ENCODE results near the gene ZNF296. TPM values are rescaled to one million over a fixed set of nuclear protein-coding genes. Genes with fewer than 3 reads are reported as not detected.
A peak's percentile ranks its signal among the peaks of the same experiment; 100 is the strongest.

ZNF296 gene
- total and polyA plus RNA-seq, 2 of the 13 experiments (the other 11 are each of a cell fraction or from before 2014, with no cell fraction given): 0.26 to 0.62 TPM

DNA sequence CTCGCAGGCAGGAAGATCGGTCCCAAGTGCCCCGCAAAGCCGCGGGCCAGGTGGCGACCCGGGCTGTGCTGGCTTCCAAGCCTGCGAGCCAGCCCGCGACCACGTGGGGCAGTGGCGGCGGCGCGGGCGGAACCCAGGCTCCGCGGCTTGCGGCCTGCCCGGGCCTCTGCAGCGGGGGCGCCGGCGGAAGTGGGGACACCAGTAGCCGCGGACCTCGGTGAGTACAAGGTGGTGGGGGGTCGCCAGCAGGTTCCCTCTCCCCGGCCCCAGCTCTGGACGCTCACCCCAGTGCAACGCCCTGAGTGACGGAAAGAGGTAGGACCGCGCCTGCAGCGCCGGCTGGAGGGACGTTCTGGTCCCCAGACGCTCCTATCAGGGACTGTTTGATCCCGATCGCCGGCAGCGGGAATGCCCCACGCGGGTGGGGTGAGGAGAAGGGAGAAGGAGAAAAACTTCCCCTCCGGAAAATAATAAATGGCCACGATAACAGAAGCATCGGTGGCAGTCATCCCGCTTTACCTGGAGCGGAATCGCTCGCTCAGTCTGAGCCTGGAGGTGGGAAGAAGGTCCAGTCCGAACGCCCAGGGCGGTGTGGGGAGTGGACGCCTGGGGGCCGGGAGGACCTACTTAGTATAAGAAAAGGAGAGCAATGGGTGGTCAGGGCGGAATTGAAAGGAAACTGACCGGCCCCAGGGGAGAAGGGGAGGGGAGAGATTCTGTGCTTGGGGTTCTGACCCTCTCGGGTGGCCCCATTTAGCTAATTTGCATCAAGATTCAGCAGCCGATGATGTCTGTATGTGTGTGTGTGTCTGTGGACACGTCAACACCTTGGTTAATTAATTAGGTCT is 3.0 kb upstream of the ZNF296 start, which contains the start of gene GEMIN7 (continued):
- TF ChIP-seq STAT5B (CRISPR knock-in tag; IDR thresholded peaks at IDR 0.05) (0 out of 2 replicates have a peak, but pooled peaks have one; percentile 21), ZNF773 (CRISPR knock-in tag; IDR thresholded peaks at IDR 0.05; ENCODE audit: borderline replicate concordance) (peak; percentile 91; the same call in 1 of the 2 replicates), ZNF776 (CRISPR knock-in tag; IDR thresholded peaks at IDR 0.05) (peak; percentile 82; the same call in 1 of the 2 replicates), ZNF552 (CRISPR knock-in tag; IDR thresholded peaks at IDR 0.05; ENCODE audit: borderline replicate concordance) (peak; percentile 60), POLR2G (IDR thresholded peaks at IDR 0.05; ENCODE audit: low read depth, low read length) (peak; percentile 81), ARNT2 (CRISPR knock-in tag; IDR thresholded peaks at IDR 0.05; ENCODE audit: low read depth) (peak; percentile 94), ZNF274 (CRISPR knock-in tag; IDR thresholded peaks at IDR 0.05) (peak; percentile 66; the same call in 1 of the 2 replicates), CBX2 (IDR thresholded peaks at IDR 0.05; ENCODE audit: low read depth, low read length) (no peak), CBX2 (CRISPR knock-in tag; IDR thresholded peaks at IDR 0.05; ENCODE audit: low read depth) (no peak), ZNF816 (CRISPR knock-in tag; IDR thresholded peaks at IDR 0.05; ENCODE audit: borderline replicate concordance) (peak; percentile 90), HNRNPH1 (optimal IDR thresholded peaks at IDR 0.05; ENCODE audit: low read depth, low read length) (no peak), SETDB1 (CRISPR knock-in tag; IDR thresholded peaks at IDR 0.05; ENCODE audit: borderline replicate concordance) (no peak), KAT7 (CRISPR knock-in tag; IDR thresholded peaks at IDR 0.05; ENCODE audit: borderline replicate concordance) (peak; percentile 93; the same call in 1 of the 2 replicates), ZSCAN30 (CRISPR knock-in tag; IDR thresholded peaks at IDR 0.05) (no peak), RFXAP (CRISPR knock-in tag; IDR thresholded peaks at IDR 0.05; ENCODE audit: borderline replicate concordance) (peak; percentile 92), MAZ (IDR thresholded peaks at IDR 0.05; ENCODE audit: borderline replicate concordance, low read depth, low read length) (peak; percentile 82), MAZ (CRISPR knock-in tag; IDR thresholded peaks at IDR 0.05; ENCODE audit: low read depth) (peak; percentile 96), GZF1 (CRISPR knock-in tag; IDR thresholded peaks at IDR 0.05) (no peak), ZNF136 (CRISPR knock-in tag; IDR thresholded peaks at IDR 0.05; ENCODE audit: low read depth) (0 out of 2 replicates have a peak, but pooled peaks have one; percentile 63), FLYWCH1 (CRISPR knock-in tag; IDR thresholded peaks at IDR 0.05) (no peak), IKZF1 (IDR thresholded peaks at IDR 0.05) (no peak), SNRNP70 (IDR thresholded peaks at IDR 0.05; ENCODE audit: low read depth, low read length) (no peak)
- TF ChIP-seq, protein P1, sequence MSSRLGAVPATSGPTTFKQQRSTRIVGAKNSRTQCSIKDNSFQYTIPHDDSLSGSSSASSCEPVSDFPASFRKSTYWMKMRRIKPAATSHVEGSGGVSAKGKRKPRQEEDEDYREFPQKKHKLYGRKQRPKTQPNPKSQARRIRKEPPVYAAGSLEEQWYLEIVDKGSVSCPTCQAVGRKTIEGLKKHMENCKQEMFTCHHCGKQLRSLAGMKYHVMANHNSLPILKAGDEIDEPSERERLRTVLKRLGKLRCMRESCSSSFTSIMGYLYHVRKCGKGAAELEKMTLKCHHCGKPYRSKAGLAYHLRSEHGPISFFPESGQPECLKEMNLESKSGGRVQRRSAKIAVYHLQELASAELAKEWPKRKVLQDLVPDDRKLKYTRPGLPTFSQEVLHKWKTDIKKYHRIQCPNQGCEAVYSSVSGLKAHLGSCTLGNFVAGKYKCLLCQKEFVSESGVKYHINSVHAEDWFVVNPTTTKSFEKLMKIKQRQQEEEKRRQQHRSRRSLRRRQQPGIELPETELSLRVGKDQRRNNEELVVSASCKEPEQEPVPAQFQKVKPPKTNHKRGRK (CRISPR knock-in tag; IDR thresholded peaks at IDR 0.05): no peak
- TF ChIP-seq, protein P2, sequence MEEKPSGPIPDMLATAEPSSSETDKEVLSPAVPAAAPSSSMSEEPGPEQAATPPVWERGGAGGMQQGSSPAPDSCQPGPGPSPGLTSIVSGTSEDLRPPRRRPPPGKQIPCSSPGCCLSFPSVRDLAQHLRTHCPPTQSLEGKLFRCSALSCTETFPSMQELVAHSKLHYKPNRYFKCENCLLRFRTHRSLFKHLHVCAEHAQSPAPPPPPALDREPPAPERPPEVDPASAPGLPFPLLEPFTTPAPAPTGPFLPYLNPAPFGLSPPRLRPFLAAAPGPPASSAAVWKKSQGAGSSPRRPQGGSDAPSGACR (CRISPR knock-in tag; IDR thresholded peaks at IDR 0.05): peak; percentile 54; the same call in 1 of the 2 replicates
- TF ChIP-seq, protein P3, sequence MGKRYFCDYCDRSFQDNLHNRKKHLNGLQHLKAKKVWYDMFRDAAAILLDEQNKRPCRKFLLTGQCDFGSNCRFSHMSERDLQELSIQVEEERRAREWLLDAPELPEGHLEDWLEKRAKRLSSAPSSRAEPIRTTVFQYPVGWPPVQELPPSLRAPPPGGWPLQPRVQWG (CRISPR knock-in tag; IDR thresholded peaks at IDR 0.05; ENCODE audit: borderline replicate concordance, low read depth): no peak
- TF ChIP-seq, protein P4, sequence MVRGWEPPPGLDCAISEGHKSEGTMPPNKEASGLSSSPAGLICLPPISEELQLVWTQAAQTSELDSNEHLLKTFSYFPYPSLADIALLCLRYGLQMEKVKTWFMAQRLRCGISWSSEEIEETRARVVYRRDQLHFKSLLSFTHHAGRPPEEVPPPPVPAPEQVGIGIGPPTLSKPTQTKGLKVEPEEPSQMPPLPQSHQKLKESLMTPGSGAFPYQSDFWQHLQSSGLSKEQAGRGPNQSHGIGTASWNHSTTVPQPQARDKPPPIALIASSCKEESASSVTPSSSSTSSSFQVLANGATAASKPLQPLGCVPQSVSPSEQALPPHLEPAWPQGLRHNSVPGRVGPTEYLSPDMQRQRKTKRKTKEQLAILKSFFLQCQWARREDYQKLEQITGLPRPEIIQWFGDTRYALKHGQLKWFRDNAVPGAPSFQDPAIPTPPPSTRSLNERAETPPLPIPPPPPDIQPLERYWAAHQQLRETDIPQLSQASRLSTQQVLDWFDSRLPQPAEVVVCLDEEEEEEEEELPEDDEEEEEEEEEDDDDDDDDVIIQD (CRISPR knock-in tag; IDR thresholded peaks at IDR 0.05; ENCODE audit: low read depth): 0 out of 2 replicates have a peak, but pooled peaks have one; percentile 41
